ENCODE data around the gene NAV2.

Gene NAV2

GRCh38 chr11:20021212-20021611 lies 308.6 kb downstream of the NAV2 start:
- no peak for DNase-seq (ENCODE audit: low read depth)
- no peak overlapping the region for H3K4me3 ChIP-seq (ENCODE audit: low read depth, low read length)
- no peak for TF ChIP-seq CTCF (IDR thresholded peaks at IDR 0.05; ENCODE audit: control insufficient read depth, extremely low read depth, insufficient read depth)

GRCh38 chr11:20021771-20022362 lies 309.2 kb downstream of the NAV2 start:
- no peak overlapping the region for H3K4me3 ChIP-seq (ENCODE audit: low read depth, low read length)

GRCh38 chr11:20022363-20023081 lies 309.9 kb downstream of the NAV2 start:
- no peak overlapping the region for H3K4me3 ChIP-seq (ENCODE audit: low read depth, low read length)
- DNase-seq (ENCODE audit: low read depth): no peak
- no peak for TF ChIP-seq CTCF (IDR thresholded peaks at IDR 0.05; ENCODE audit: control insufficient read depth, extremely low read depth, insufficient read depth)

More at GRCh38 chr11:20021771-20022362, 309.2 kb downstream of the NAV2 start:
- no peak for DNase-seq (ENCODE audit: low read depth)
- no peak for TF ChIP-seq CTCF (IDR thresholded peaks at IDR 0.05; ENCODE audit: control insufficient read depth, extremely low read depth, insufficient read depth)

- no peak overlapping the region for H3K4me3 ChIP-seq (ENCODE audit: low read depth, low read length)
- TF ChIP-seq CTCF (IDR thresholded peaks at IDR 0.05; ENCODE audit: control insufficient read depth, extremely low read depth, insufficient read depth): no peak
- no peak for DNase-seq (ENCODE audit: low read depth)
These were observed 310.4 kb downstream of the NAV2 start for GRCh38 chr11:20023082-20023426.

GRCh38 chr11:20024172-20024935 lies 311.7 kb downstream of the NAV2 start:
- no peak overlapping the region for H3K4me3 ChIP-seq (ENCODE audit: low read depth, low read length)
- no peak for TF ChIP-seq CTCF (IDR thresholded peaks at IDR 0.05; ENCODE audit: control insufficient read depth, extremely low read depth, insufficient read depth)
- DNase-seq (ENCODE audit: low read depth): no peak

GRCh38 chr11:20025332-20025840 lies 312.7 kb downstream of the NAV2 start:
- H3K4me3 ChIP-seq (ENCODE audit: low read depth, low read length): no peak overlapping the region
- no peak for TF ChIP-seq CTCF (IDR thresholded peaks at IDR 0.05; ENCODE audit: control insufficient read depth, extremely low read depth, insufficient read depth)
- no peak for DNase-seq (ENCODE audit: low read depth)
